SIG-M5 (cell line): ENCODE measurements around the gene KCNK4.

Experiments
- DNase-seq: peaks from one replicate; lab custom pipeline; 2025; lab: John Stamatoyannopoulos, UW

KCNK4 gene

DNA sequence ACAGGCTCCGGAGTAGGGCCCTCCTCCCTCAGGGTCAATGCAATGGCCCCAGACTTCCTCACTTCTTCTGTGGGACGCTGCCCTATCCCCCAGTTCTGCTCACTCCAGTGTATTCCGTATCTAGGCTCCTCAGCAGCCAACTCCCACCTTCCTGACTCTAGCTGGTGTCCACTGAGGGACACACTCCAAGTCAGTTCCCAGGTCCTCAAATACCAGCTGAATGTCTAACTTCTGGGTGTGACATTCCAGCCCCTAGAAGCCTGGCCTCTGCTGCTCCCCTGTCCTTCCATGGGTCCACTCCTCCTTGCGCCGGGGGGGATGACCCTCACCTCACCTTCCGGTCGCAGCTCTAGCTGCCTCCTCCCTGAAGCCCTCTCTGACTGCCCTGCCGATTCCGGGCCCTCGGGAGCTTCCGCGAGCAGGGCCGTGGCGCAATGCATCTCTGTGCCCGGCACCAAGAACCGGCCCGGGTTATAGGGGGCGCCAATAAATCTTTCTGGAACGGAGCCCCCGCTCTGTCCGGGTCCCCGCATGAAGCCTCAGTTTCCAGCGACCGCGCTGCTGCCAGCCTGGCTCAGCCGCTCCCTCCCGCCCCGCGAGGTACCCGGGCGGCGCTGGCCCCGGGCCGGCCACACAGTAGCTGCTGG, 22.1 kb upstream of the KCNK4 start:
- no peak for DNase-seq

DNA sequence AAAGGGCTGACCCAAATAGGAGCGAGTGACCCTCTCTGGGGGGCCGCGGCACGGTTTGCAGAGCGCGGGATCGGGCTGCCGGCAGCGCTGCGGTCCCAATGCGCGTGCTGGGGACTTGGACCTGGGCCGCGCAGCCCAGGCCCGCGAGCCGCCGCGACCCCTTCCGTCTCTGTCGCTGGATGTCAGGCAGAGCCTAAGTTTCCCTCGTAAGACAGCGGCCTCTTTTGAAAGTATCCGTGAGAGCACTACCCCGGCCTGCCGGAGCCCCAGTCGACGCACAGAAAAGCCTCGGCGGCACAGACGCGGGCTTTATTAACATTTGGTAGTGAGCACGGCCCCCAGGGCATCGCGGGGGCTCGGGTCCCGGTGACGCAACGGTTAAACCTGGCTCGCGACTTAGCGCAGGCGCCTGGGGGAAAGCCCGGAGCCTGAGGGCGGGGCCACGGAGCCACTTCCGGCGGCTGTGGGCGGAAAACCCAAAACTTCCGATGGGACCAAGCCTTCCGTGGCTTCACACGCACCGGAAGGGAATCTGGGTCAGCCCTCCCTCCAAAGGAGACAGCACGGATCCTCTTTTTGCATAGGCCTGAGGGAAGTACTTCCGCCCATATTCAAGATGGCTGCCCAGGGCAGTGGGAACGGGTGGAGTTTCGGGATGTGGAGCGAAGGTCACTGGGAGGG, 21.4 kb upstream of the KCNK4 start:
- peak; percentile 90 for DNase-seq

DNA sequence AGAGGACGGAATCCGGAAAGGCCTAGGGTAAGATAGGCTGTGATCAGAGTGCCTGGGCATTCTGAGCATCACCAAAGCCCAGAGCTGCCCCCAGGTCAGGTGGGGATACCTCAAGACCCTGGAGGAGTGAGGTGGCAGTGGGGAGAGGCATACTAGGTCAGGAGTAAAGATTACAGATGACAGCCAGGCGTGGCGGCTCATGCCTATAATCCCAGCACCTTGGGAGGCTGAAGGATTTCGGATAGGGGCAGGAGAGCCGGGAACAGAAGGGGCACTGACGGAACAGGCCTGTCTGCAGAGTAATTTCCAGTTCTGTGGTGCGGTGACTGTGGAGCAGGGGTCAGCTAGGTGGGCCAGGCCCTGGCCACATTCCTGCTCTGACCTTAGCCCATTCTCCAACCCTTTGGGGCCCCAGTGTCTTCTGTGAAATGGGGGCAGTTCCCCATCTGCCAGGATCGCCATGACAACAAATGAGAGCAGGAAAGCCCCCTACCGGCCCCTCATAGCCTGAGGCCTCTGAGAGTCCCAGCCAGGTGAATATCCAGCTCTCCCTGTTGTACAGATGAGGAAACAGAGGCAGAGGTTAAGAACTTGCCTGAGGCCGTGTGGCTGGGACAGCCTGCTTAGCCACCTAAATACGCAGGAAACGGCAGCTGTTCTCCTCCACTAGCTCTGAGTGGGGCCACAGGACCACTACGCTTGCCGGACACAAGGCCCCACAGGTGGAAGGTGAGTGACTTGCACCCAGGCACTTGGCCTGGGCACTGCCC, 15.9 kb upstream of the KCNK4 start:
- DNase-seq, result no peak

DNA sequence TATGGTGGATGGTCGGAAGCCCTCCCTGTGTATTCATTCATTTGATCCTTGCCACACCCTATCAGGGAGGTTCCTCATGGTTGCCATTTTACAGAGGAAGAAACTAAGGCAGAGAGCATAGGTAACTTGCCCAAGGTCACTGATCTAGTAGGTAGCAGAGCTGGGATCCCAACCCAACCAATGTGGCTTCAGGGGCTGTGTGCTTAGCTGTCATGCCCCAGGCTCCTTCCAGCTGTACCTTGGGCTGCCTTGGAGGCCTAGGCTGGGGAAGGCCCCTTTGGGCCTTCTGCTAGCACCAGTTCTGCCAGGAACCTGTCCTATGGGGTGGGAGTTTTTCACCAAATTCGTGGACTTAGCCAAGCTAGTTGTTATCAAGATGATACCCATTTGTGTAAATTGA, 15.3 kb upstream of the KCNK4 start:
- no peak for DNase-seq

DNA sequence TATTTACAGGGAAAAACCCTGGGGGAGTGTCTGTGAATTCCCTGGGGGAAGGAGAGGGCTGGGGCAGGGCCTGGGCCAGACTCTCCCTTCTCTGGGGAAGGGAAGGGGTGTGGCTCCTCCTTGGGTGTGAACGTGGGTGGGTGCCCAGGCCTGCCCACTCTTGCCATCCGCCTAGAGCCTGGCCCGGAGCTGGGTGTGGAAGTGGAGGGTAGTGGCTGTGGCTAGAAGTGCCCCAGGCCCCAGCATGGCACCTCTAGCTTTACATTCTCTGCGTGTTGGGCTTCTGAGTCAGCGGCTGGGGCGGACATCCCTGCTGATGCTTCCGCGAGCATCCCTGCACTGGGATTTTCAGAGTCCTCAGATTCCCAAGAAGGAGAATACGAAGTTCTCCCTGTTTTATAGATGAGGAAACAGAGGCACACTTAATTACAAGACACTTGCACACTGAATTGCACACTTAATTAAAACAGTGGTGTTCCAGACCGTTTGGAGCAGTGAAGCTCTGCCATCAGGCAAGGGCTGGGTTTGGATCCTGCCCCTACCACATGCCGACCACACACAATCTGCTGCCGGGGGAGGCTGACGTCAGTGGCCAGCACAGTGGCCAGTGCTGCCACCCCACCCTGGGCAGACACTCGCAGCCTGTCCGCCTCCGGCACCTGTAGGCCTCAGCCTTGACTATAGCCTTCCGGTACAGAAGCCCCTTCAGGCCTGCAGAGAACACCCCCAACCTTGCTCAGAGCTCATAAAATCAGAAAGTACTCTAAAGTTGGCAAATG, 14.3 kb upstream of the KCNK4 start:
- no peak for DNase-seq

DNA sequence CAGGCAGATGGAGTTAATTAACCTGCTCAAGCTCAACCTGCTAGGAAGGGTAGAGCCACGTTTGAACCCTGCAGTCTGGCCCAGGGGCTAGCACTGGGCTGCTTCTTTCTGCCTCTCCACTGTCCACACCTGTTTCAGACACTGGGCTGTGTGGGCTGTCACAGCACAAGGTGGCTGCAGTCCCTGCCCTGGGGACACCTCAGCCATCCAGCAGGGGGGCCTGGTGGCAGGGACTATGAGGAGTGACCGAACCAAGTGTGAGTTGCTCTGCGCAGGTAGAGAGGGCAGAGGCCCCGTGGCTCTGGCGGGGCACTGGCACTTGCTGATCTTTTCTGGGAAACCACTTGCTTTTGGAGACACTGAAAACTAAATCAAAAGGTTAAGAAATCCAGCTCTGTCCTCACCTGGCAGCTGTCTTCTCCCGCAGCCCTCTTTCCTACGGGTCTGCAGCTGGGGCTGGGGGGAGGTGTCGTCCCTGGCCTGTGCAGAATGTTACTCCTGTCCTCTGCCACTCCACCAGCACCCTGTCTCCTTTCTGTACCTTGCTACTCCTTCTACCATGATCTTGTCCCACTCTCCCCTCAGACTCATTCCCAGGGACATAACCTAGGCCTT, 12.4 kb upstream of the KCNK4 start:
- no peak for DNase-seq

DNA sequence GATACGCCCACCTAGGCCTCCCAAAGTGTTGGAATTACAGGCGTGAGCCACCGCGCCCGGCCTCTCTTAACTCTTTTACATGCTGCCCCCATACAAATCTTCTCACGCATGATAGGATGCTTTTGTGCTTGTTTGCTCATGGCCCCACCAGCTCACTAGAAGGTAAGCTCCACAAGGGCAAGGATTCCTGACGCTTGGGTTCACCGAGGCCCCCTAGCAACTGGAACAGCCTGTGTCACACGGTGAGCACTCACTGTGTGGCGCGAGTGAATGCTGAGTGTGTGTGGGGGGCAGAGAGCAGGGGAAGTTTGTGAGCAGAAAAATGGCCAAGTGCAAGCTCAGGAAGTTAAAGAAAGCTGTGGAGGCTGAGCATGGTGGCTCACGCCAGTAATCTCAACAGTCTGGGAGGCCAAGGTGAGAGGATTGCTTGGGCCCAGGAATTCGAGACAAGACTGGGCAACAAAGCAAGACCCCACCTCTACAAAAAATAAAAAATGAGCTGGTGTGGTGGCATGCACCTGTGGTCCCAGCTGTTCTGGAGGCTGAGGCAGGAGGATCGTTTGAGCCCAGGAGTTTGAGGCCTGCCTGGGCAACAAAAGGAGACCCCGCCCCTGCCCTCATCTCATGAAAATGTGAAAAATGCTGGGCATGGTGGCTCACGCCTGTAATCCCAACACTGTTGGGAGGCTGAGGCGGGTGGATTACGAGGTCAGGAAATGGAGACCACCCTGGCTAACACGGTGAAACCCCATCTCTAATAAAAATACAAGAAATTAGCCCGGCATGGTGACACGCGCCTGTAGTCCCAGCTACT, 8.9 kb upstream of the KCNK4 start:
- no peak for DNase-seq

DNA sequence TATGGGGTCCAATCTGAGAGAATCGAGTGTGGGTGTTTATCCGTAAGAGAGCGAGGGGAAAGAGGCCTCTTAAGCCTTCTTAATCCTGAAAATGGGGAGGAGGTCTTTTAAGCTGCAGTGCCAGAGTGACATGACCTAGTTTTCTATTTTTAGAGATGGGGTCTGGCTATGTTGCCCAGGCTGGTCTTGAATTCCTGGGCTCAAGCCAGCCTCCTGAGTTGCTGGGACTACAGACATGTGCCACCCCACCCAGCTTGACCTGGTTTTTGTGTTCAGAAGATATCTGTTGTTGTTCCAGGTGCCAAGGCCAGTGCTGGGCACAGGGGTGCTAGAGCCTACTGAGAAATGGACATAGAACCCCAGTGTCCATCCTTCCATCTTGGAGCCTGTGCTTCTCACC, 8.0 kb upstream of the KCNK4 start:
- no peak for DNase-seq

DNA sequence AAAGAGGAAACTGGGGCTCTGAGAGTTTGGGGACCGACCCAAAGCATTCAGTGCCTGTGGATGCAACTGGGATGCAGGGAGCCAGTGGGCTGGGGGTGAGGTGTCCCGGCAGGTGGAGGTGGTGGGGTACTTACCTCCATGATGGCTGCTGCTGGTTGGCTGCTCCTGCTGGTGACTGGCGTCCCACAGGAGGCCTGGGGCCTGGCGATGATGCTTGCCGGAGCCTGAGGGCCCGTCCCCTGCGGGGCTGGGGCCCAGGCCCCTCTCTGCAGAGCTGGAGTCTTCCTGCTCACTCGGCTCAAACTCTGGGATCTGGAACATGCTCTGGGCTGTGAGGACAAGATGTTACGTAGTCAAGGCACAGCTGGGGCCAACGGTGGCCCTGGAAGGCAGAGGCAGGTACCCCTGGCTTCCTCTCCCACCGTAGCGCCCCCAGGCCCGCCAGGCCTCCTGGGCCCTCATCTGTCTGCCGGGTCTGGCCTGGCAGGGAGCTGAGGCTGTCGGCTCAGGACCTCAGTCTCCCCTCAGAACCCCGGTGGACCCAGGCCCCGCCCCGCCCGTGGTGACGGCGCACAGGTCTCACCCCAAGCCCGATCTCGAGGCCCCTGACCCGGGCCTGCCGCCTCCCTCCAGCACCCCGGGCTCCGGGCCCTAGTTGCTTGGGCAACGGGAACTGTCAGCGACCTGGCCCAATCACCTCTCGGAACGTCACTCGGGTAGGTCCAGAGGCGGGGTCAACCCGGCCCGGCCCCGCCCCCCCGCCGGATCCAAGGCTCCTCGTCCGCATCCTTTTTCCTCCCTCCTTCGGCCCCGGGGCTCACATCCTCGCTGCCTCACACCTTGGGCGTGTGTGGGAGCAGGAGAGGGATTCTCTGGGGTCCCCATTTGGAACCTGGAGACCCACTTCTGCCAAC, 6.8 kb upstream of the KCNK4 start, which contains the start of gene BAD:
TSS of gene BAD (minus strand) at position 618 of the 914 bp plus-strand sequence. CDS start at position 321, 297 bp downstream.
- DNase-seq, result peak; percentile 10

DNA sequence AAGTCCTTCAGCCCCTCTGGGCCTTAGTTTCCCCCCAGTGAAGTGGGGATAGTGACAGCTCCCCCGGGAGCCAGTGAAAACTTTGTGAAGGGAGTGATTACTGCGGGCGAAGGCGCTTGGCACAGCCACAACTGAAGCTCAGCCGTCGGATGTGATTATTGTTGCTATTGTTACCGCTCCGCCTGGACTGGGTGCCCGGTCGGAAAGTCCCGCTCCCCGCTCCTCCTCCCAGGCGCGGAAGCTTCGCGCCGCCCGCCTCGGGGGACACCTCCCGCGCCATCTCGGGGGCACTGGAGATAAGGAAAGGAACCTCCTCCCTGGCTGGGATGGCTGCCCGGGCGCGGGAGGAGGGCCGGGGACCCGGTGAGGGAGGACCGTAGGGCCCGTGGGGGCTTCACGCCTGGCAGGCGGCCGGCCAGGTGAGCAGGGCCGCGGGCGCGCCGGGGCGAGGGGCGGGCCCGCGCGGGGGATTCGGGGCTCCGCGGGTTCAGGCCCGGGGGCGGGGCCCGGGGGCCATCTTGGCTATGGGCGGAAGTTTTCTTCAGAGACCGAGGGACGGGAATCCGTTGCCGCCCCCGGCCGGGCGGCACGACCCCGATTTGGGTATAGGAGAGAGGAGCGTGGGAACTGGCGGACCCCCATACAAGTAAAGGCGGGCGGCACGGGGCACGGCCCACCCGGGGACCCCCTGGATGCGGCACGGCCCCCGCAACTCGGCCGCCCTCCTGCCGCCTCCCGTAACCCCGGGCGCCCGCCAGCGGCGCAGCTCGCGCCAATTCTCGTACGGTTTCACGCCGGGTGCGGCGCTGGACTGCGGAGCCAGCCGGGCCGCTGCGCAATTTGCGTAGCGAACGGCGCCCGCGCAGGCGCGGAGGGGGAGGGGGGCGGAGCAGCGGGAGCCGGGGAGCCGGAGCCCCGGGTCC, 5.9 kb upstream of the KCNK4 start, which contains the start of gene GPR137:
TSS of gene GPR137 (plus strand) at position 887 of the 923 bp plus-strand sequence. CDS start 677 bp downstream, outside the sequence.
- DNase-seq, result no peak

DNA sequence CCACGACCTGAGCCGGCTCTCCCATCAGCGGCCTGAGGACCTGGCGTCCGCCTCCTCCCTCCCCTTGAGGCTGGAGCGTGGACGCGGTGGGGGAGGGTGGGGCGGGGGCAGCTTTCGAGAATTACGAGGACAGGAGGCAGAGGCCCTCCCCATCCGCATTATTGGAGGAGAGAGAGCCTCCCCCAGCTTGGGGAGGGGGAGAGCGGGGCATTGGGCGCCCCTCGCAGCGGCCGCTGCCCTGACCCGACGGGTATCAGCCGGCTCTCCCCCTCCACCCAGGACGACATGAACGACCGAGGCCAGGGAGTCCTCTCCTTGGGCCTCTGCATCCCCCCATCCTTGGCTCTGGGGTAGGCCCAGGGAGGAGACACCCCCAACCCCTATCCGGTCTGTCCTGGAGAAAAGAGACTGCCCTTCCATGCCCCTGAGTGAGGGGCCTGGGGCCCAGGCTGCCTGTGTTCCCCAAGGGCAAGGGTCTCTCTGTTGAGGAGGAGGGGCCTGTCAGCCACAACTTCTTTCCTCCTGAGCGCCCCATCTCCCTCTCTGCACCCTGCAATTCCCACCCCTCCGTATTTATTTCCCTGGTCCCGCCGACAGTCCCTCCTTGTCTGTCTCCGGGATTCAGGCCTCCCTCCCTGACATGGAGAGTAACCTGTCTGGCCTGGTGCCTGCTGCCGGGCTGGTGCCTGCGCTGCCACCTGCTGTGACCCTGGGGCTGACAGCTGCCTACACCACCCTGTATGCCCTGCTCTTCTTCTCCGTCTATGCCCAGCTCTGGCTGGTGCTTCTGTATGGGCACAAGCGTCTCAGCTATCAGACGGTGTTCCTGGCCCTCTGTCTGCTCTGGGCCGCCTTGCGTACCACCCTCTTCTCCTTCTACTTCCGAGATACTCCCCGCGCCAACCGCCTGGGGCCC, 5.0 kb upstream of the KCNK4 start:
- DNase-seq, result no peak

DNA sequence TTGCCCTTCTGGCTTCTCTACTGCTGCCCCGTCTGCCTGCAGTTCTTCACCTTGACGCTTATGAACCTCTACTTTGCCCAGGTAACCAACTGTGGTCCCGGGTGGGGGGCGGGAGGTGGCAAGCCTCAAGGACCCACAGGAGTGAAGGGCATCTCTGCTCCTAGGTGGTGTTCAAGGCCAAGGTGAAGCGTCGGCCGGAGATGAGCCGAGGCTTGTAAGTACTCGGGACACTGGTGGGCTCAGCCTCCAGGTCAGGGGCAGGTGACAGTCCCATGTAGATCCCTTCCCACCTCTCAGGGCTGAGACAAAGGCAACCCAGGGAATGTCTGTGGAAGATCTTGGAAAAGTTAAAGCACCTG, 4.3 kb upstream of the KCNK4 start:
- no peak for DNase-seq

DNA sequence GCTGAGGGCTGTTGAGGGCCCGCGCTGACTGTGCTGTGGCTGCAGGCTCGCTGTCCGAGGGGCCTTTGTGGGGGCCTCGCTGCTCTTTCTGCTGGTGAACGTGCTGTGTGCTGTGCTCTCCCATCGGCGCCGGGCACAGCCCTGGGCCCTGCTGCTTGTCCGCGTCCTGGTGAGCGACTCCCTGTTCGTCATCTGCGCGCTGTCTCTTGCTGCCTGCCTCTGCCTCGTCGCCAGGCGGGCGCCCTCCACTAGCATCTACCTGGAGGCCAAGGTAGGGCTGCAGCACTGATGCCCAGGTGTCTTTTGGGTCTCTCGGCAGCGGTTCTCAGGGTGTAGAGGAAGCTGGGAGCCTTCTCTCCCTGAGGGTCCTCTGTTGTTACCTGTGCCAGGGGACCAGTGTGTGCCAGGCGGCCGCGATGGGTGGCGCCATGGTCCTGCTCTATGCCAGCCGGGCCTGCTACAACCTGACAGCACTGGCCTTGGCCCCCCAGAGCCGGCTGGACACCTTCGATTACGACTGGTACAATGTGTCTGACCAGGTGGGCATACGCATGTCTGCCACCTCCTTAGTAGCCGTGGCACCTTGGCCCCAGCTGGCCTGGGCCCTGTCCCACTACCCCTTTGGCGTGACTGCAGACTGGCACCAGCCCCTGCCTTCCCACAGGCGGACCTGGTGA, 3.3 kb upstream of the KCNK4 start:
- DNase-seq, result no peak

DNA sequence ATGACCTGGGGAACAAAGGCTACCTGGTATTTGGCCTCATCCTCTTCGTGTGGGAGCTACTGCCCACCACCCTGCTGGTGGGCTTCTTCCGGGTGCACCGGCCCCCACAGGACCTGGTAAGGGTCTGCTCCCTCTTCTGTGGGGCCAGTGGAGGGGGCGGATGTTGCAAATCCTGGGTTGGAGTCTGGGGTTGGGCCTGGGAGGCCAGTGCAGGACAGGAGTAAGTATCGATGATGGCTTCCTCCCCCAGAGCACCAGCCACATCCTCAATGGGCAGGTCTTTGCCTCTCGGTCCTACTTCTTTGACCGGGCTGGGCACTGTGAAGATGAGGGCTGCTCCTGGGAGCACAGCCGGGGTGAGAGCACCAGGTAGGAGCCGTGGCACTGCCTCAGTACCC, 2.8 kb upstream of the KCNK4 start:
- no peak for DNase-seq

DNA sequence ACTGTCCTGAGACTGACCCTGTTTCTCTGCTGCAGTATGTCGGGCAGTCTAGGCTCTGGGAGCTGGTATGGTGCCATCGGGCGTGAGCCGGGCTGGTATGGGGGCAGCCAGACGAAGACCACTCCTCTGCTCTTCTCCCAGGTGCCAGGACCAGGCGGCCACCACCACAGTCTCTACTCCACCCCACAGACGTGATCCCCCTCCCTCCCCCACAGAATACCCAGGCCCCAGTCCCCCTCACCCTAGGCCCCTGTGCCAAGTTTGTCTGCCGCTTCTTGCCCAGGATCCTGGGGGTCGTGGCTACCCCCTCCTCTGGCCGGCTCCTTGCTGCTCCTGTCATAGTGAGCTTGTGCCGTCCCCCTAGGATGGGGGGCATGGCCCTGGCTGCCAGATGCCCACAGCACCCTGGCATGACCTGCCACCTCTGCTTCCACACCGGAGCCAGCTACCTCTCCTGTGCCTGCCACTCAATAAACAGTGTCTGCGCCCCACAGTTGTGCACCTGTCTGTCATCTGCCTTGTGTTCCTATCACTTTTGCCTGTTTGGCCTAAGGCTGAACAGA, 2.0 kb upstream of the KCNK4 start:
- no peak for DNase-seq

DNA sequence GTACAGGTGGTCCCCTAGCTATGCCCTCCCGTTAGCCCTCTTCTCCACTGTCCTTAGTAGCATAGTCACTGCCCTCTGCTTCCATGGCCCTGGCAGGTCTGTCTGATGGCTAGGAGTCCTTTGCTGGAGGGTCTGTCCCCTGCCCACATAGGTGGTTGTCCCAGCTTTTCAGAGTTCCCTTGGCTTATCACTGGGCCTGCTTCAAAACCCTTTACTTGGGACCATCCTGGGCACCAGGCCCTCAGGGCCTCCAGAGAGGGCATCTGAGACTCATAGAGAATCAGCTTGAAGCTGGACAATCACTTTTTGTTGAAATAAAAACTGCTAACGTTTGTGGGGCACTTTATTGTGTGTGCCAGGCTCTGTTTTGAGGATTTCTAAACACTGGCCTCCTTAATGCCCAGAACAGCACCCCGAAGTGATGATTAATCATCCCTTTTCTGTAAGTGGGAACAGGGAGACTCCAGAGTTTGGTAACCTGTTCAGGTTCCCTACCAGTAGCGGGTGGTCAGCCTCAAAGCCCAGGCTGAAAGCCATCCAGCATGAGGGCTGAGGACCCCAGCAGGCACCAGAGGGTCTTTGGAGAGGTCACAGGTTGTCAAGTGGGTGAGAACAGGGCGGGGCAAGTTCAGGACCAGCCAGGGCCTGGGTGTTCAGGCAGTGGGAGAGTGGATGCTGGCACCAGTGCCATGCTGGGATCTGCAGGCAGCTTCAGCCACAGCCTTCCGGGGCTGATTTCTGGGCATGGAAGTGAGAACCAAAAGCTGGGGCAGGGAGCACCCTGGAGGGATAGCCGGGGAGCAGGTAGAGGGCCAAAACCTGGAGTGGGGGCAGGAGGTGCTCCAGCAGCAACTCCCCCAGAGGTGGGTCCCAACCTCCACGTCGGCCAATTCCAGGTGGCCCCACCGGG, 495 bp upstream of the KCNK4 start:
- DNase-seq, result no peak
